SK-N-SH treated with all-trans-retinoic acid at 6 μM for 48 hours (cell line): Measurements from ENCODE around the gene INSYN2B.

Source experiments
- ATAC-seq: fragments of 200-7000 bp; cut with Tn5 transposase; 3 replicates; pipeline ENCODE4 v1.9.1; 2020; ENCODE audit warnings: mild to moderate bottlenecking, moderate library complexity
- ARNTL ChIP-seq: fragments of 450-650 bp; formaldehyde crosslinking; IDR thresholded peaks from 2 replicates; pipeline ENCODE4 v1.5.0; 2020; ENCODE audit warnings: low read depth, mild to moderate bottlenecking, moderate library complexity, borderline replicate concordance
- BACH2 ChIP-seq: fragments of 250-450 bp; sonication (Bioruptor Pico); IDR thresholded peaks from 2 replicates; pipeline ENCODE4 v1.9.0; 2021; ENCODE audit warnings: mild to moderate bottlenecking, borderline replicate concordance
- CSDC2 ChIP-seq: fragments of 250-450 bp; sonication (Bioruptor Pico); IDR thresholded peaks from 2 replicates; pipeline ENCODE4 v1.5.0; 2020; ENCODE audit warnings: mild to moderate bottlenecking, moderate library complexity
- CSRNP3 ChIP-seq: fragments of 250-450 bp; sonication (Bioruptor Pico); IDR thresholded peaks from 2 replicates; pipeline ENCODE4 v1.5.1; 2021; ENCODE audit warnings: mild to moderate bottlenecking, moderate library complexity
- ESRRG ChIP-seq: fragments of 250-450 bp; sonication (Bioruptor Pico); IDR thresholded peaks from 2 replicates; pipeline ENCODE4 v1.6.1; 2021; ENCODE audit warnings: mild to moderate bottlenecking
- GLIS3 ChIP-seq: fragments of 250-450 bp; sonication (Bioruptor Pico); IDR thresholded peaks from 2 replicates; pipeline ENCODE4 v1.5.0; 2020; ENCODE audit warnings: mild to moderate bottlenecking, moderate library complexity
- ISL1 ChIP-seq: fragments of 250-450 bp; sonication (Bioruptor Pico); IDR thresholded peaks from 2 replicates; pipeline ENCODE4 v2.1.2; 2022; ENCODE audit warnings: mild to moderate bottlenecking, moderate library complexity
- OSR1 ChIP-seq: fragments of 250-450 bp; sonication (Bioruptor Pico); IDR thresholded peaks from 2 replicates; pipeline ENCODE4 v1.8.0; 2022; ENCODE audit warnings: moderate library complexity, mild to moderate bottlenecking, inconsistent platforms
- PPARA ChIP-seq: fragments of 250-450 bp; sonication (Bioruptor Pico); IDR thresholded peaks from 2 replicates; pipeline ENCODE4 v1.5.0; 2020; ENCODE audit warnings: mild to moderate bottlenecking, borderline replicate concordance
- TOX ChIP-seq: fragments of 250-450 bp; sonication (Bioruptor Pico); IDR thresholded peaks from 2 replicates; pipeline ENCODE4 v1.8.0; 2021; ENCODE audit warnings: mild to moderate bottlenecking, moderate library complexity, borderline replicate concordance
- TSHZ2 ChIP-seq: fragments of 250-450 bp; sonication (Bioruptor Pico); IDR thresholded peaks from 2 replicates; pipeline ENCODE4 v1.5.0; 2020; ENCODE audit warnings: mild to moderate bottlenecking, moderate library complexity
- ZFP3 ChIP-seq: fragments of 250-450 bp; sonication (Bioruptor Pico); IDR thresholded peaks from 2 replicates; pipeline ENCODE4 v1.5.0; 2020; ENCODE audit warnings: mild to moderate bottlenecking, moderate library complexity
- ZFP30 ChIP-seq: fragments of 450-650 bp; formaldehyde crosslinking; IDR thresholded peaks from 2 replicates; pipeline ENCODE4 v1.5.0; 2022; ENCODE audit warnings: mild to moderate bottlenecking, moderate library complexity
- ZNF565 ChIP-seq: fragments of 450-650 bp; formaldehyde crosslinking; conservative IDR thresholded peaks from 2 replicates; pipeline ENCODE4 v1.5.0; 2020; ENCODE audit warnings: low read depth, mild to moderate bottlenecking, moderate library complexity
- ZNF8 ChIP-seq: fragments of 450-650 bp; formaldehyde crosslinking; IDR thresholded peaks from 2 replicates; pipeline ENCODE4 v1.5.0; 2020; ENCODE audit warnings: mild to moderate bottlenecking, moderate library complexity
- TF ChIP-seq, protein P1 (sequence below): fragments of 250-450 bp; sonication (Bioruptor Pico); IDR thresholded peaks from 2 replicates; pipeline ENCODE4 v1.8.0; 2020; ENCODE audit warnings: mild to moderate bottlenecking, moderate library complexity, borderline replicate concordance
- TF ChIP-seq, protein P2 (sequence below): fragments of 250-450 bp; sonication (Bioruptor Pico); IDR thresholded peaks from 2 replicates; pipeline ENCODE4 v1.5.1; 2020; ENCODE audit warnings: low read depth, mild to moderate bottlenecking, moderate library complexity
- TF ChIP-seq, protein P3 (sequence below): fragments of 250-450 bp; sonication (Bioruptor Pico); IDR thresholded peaks from 2 replicates; pipeline ENCODE4 v1.8.0; 2021; ENCODE audit warnings: low read depth, mild to moderate bottlenecking, moderate library complexity, borderline replicate concordance

INSYN2B gene

DNA sequence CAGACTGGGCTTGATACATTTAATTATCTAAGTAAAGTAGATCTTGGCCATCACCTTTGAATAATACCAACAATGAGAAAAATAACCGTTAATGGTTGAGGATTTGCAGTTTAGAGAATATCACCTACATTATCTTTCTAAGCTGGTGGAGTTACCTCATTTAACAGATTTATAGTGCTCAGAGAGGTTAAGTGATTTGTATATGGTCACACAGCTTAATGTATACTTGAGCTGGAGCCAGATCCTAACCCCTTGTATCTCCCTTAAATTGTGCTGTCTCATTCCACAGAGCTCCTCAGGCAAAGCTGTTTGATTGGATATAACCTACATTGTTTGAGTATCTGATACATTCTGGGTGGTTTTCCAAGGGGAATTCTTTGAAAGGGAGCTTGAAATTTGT lies 57.8 kb downstream of the INSYN2B start (continued):
- no peak for TF ChIP-seq TSHZ2 (CRISPR knock-in tag)

- no peak for TF ChIP-seq ZNF8 (CRISPR knock-in tag)
- no peak for TF ChIP-seq ZFP3
- TF ChIP-seq TSHZ2 (CRISPR knock-in tag), result no peak
- TF ChIP-seq TOX, result no peak
- TF ChIP-seq ZFP30 (CRISPR knock-in tag), result no peak
- TF ChIP-seq, protein P1, sequence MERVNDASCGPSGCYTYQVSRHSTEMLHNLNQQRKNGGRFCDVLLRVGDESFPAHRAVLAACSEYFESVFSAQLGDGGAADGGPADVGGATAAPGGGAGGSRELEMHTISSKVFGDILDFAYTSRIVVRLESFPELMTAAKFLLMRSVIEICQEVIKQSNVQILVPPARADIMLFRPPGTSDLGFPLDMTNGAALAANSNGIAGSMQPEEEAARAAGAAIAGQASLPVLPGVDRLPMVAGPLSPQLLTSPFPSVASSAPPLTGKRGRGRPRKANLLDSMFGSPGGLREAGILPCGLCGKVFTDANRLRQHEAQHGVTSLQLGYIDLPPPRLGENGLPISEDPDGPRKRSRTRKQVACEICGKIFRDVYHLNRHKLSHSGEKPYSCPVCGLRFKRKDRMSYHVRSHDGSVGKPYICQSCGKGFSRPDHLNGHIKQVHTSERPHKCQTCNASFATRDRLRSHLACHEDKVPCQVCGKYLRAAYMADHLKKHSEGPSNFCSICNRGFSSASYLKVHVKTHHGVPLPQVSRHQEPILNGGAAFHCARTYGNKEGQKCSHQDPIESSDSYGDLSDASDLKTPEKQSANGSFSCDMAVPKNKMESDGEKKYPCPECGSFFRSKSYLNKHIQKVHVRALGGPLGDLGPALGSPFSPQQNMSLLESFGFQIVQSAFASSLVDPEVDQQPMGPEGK (CRISPR knock-in tag), result no peak
- TF ChIP-seq ARNTL (CRISPR knock-in tag), result no peak
- ATAC-seq, result no peak
Measured at GRCh38 chr5:169921949-169922348, 58.3 kb downstream of the INSYN2B start.

DNA sequence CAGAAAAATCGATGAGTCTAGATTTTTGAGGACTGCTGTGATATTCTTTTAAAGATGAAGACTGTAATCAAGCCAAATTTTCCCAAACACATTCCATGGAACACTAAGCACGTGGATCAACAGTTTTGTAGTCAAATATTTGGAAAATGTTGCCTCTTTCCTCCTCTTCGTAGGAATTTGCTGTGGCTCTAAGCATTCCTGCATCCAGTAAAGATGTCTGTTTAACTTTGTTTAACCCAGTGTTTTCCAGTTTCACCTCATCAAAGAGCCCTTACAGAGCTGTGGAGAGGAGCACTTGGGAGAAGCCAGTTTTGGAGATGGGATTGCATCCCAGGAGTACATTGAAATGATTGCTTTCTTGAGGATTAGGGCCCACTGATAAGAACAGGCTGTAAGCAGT lies 58.9 kb downstream of the INSYN2B start:
- no peak for ATAC-seq
- TF ChIP-seq ZFP3 (no peak), OSR1 (no peak), ZFP30 (CRISPR knock-in tag) (no peak), CSRNP3 (CRISPR knock-in tag) (no peak), BACH2 (no peak), ISL1 (CRISPR knock-in tag) (no peak), PPARA (CRISPR knock-in tag) (no peak), ZNF8 (CRISPR knock-in tag) (no peak), TOX (no peak), ESRRG (CRISPR knock-in tag) (no peak), ARNTL (CRISPR knock-in tag) (no peak), GLIS3 (CRISPR knock-in tag) (no peak), CSDC2 (CRISPR knock-in tag) (no peak), ZNF565 (CRISPR knock-in tag) (no peak)
- TF ChIP-seq, protein P2, sequence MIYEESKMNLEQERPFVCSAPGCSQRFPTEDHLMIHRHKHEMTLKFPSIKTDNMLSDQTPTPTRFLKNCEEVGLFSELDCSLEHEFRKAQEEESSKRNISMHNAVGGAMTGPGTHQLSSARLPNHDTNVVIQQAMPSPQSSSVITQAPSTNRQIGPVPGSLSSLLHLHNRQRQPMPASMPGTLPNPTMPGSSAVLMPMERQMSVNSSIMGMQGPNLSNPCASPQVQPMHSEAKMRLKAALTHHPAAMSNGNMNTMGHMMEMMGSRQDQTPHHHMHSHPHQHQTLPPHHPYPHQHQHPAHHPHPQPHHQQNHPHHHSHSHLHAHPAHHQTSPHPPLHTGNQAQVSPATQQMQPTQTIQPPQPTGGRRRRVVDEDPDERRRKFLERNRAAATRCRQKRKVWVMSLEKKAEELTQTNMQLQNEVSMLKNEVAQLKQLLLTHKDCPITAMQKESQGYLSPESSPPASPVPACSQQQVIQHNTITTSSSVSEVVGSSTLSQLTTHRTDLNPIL, result no peak
- TF ChIP-seq, protein P1 (CRISPR knock-in tag), result no peak
- TF ChIP-seq, protein P3, sequence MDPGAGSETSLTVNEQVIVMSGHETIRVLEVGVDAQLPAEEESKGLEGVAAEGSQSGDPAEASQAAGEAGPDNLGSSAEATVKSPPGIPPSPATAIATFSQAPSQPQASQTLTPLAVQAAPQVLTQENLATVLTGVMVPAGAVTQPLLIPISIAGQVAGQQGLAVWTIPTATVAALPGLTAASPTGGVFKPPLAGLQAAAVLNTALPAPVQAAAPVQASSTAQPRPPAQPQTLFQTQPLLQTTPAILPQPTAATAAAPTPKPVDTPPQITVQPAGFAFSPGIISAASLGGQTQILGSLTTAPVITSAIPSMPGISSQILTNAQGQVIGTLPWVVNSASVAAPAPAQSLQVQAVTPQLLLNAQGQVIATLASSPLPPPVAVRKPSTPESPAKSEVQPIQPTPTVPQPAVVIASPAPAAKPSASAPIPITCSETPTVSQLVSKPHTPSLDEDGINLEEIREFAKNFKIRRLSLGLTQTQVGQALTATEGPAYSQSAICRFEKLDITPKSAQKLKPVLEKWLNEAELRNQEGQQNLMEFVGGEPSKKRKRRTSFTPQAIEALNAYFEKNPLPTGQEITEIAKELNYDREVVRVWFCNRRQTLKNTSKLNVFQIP, result no peak
